NCI-H2107 treated with DMSO at 0.1 percent for 48 hours (cell line): ENCODE measurements around the gene NKX1-1.

Experiments used
- DNase-seq: peaks from one replicate; lab custom pipeline; 2025; ENCODE audit not compliant: unreplicated experiment; lab: John Stamatoyannopoulos, UW

NKX1-1 gene

GRCh38 chr4:1417522-1418390 lies 11.5 kb upstream of the NKX1-1 start:
- DNase-seq = no peak

GRCh38 chr4:1416948-1417260 lies 10.7 kb upstream of the NKX1-1 start:
- DNase-seq = no peak

- no peak for DNase-seq
These were observed 10.1 kb upstream of the NKX1-1 start for GRCh38 chr4:1416051-1416947.

- no peak for DNase-seq
These were observed 9.4 kb upstream of the NKX1-1 start for GRCh38 chr4:1415681-1415981.

- no peak for DNase-seq
These were observed 8.8 kb upstream of the NKX1-1 start for GRCh38 chr4:1414831-1415680.

GRCh38 chr4:1413687-1414479 lies 7.6 kb upstream of the NKX1-1 start:
- no peak for DNase-seq

GRCh38 chr4:1413204-1413663 lies 7.0 kb upstream of the NKX1-1 start:
- no peak for DNase-seq

- no peak for DNase-seq
These were observed 6.3 kb upstream of the NKX1-1 start for GRCh38 chr4:1412376-1413203.

- DNase-seq = no peak
These were observed 5.5 kb upstream of the NKX1-1 start for GRCh38 chr4:1411436-1412375.

GRCh38 chr4:1410491-1411325 lies 4.5 kb upstream of the NKX1-1 start:
- DNase-seq = no peak

- DNase-seq = no peak
These were observed 3.5 kb upstream of the NKX1-1 start for GRCh38 chr4:1409491-1410425.

- DNase-seq = no peak
These were observed 2.8 kb upstream of the NKX1-1 start for GRCh38 chr4:1409079-1409478.

- no peak for DNase-seq
These were observed 2.2 kb upstream of the NKX1-1 start for GRCh38 chr4:1408418-1408817.

GRCh38 chr4:1407657-1408333 lies 1.6 kb upstream of the NKX1-1 start:
- no peak for DNase-seq

- no peak for DNase-seq
These were observed 877 bp upstream of the NKX1-1 start for GRCh38 chr4:1406981-1407656.
